HG03565 (cell line): ENCODE measurements around the gene SCTR.

Source experiments
- ATAC-seq: cut with Tn5 transposase; IDR thresholded peaks from one replicate; pipeline ENCODE4 v1.9.1; 2021; ENCODE audit warnings: mild to moderate bottlenecking, moderate library complexity; ENCODE audit not compliant: unreplicated experiment

SCTR gene

DNA sequence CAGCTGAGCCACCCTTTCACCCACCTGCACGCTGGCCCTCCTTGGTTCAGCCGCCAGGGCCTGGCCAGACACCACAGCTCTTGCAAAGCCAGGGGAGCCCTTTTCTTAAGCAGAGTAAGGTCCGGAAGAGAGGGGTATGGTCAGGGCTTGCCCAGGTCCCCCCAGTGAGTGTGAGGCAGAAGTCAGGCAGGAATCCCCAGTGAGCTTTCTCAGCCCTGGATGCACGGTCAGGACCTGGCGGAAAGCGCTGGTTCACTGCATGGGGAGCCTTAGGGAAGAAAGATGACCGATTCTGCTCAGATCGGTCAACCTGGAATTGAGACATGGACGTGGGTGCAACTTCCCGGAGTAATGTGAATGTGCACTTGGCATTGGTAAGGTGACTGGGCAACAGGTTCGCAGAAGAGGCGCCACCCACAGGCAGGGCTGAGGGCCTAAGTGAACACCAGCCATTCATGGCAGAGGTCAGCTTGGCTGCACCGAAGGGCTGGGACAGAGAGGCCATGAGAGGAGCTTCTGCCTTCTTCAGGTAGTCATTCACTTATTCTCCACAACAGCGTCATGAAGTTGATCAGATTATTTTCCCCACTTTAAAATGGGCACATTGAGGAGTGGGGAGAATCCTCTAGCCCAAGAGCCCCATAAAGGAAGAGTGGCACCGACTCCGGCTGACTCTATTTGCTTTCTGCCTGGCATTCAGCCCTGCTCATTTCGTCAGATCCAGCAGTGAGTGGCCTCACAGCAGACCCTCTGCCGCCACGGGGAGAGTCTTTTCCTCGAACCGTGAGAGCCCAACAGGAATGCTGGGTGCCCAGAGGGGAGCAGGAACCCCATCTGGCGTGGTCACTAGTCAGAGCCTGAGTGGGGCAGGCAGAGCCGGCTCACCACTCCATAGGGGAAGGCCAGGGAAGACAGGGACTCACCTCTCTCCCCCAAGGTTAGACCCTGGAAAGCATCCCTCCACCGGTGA lies 35.8 kb downstream of the SCTR start:
- no peak for ATAC-seq

DNA sequence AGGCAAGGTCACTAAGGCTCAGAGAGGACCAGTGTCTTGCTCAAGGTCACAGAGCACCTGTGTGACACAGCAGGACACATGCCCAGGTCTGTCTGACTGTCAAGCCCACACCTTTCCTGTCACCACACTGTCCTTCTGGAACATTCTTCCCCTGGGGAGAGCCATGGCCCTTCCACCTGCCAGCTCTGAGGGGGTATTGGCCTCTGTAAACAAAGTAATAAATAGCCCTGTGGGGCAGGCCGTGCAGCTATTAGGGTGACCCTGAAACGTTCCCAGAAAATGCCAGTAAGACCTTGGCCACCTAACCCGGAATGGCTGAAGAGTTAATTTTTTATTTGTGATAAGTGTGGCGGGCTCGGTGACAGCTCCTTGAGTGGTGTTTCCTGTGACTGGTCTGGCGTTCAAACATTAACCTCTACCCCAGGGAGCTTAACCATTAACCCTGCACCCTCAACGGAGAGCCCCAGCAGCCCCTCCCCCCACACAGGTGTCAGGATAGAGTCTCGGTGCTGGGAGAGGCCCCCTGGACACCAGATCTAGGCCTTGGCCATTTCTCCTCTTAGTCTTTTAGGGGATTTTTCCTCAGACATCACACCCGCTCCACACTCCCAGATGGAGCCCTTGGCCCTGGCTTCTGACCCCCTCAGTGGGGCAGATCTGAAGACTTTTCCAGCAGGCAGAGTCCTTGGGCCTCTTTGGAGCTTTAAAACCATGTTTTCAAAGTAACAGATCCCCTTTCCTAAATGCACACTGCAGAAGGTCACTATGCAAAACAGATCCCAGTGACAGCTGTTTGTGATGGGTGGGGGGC lies 36.6 kb downstream of the SCTR start:
- ATAC-seq = no peak

GRCh38 chr2:119486886-119487285 lies 37.4 kb downstream of the SCTR start:
- no peak for ATAC-seq

- no peak for ATAC-seq
Measured at GRCh38 chr2:119486196-119486827, 38.0 kb downstream of the SCTR start.

- no peak for ATAC-seq
Measured at GRCh38 chr2:119485336-119486110, 38.8 kb downstream of the SCTR start.

DNA sequence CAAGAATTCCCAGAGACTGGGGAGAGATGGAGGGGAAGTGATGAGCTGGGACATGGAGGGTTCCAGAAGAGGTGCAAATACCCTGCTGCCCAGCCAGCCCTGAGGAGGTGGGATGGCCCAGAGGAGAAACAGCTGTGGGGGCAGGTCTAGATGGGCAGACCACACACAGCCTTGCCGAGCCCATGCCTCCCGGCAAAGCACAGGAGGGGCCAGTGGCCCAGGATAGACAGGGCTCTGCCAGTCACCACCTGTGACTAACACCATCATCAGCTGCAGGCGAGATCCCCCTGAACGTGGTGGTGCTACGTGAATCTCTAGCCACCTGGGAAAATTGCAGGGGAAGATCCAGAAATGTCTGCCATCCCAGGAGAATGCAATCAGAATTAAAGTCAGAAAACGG lies 39.4 kb downstream of the SCTR start:
- ATAC-seq = no peak

GRCh38 chr2:119483896-119484718 lies 40.2 kb downstream of the SCTR start:
- ATAC-seq = no peak

- ATAC-seq = no peak
Measured at GRCh38 chr2:119483395-119483753, 40.9 kb downstream of the SCTR start.

GRCh38 chr2:119482481-119483394 lies 41.5 kb downstream of the SCTR start:
- no peak for ATAC-seq

GRCh38 chr2:119481501-119482455 lies 42.5 kb downstream of the SCTR start:
- ATAC-seq = no peak

DNA sequence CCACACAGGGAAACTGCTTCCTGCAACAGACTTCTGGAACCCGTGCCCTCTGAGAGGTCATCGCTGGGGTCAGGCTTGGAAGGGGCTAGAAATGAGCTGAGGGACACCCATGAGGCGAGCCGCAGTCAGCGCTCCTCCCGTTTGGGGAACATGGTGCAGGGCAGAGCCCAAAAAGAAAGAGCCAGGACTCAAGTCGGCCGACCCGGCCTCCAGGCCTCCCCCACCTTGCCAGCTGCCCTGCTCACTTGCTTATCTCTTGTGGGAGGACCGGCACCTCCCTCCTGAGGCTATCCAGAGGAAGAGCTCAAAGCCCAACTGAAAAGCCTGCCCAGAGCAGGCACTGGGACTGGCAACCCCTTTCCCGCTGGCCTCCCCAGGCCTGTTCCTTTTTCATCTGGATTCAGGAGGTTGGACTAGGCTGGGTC lies 43.6 kb downstream of the SCTR start:
- no peak for ATAC-seq

- ATAC-seq = no peak
Measured at GRCh38 chr2:119480184-119480583, 44.1 kb downstream of the SCTR start.

DNA sequence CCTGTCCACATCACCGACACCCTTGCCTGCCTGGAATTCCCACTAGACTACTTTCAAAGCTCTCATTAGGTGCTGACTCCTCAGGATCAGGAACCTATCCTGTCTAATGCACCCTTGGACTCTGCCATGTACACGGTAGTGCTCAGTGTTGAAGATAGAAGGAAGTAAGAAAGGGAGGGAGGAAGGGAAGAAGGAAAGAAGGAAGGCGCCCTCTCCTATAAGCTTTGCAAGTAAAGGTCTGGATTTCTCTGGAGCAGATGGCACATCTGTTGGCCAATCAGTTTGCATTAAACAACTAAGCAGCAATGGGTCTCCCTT lies 45.3 kb downstream of the SCTR start:
- no peak for ATAC-seq

DNA sequence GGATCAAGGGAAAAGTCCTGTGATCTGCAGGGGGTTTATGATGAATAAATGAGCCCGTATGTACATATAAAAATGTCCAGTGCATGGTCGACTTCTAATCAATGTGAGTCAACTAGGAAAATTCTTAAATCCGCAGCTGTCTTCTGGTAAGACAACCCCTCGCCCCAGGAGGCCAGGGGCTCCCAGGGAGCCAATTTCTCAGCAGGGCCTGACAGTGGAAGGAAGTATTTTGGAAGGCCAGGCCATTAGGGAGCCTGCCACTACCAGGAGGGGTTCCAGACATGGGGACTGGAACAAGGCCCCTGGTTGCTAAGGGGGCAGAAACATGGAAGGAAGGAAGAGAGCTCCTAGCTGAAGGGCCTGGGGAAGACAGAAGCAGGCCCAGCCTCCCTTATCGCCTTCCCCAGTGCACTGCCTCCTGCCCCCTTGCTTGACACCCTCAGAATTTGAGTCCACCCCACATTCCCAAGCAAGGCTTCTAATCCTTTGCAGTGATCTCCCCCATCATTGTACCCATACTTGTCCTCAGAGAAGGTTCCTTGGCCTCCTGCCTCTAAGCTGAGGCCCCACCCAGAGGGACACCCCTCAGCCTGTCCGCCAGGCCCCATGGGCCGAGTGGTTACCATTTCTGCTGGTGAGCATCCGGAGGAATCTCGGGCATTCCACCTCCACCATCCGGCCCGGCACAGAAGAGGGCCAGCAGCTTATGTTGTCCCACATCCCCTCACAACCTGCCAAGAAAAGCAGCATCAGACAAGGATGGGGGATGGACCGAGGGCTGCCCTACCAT lies 45.9 kb downstream of the SCTR start:
- no peak for ATAC-seq

DNA sequence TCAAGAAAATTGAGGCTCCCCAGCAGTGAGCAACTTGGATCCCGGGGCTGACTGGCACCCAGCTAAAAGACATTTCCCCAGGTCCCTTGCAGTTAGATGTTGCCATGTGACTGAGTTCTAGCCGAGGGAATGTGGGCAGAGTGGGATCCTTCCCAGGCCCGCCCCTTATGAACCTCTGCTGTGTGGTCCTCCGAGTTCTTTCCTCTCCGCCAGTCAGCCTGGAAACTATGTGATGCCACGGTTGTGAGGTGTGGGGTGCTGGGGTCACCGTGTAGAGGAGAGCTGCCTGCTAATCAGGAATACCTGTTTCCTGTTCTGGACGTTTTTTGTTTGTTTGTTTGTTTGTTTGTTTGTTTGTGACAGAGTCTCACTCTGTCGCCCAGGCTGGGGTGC lies 47.2 kb downstream of the SCTR start:
- ATAC-seq = no peak

DNA sequence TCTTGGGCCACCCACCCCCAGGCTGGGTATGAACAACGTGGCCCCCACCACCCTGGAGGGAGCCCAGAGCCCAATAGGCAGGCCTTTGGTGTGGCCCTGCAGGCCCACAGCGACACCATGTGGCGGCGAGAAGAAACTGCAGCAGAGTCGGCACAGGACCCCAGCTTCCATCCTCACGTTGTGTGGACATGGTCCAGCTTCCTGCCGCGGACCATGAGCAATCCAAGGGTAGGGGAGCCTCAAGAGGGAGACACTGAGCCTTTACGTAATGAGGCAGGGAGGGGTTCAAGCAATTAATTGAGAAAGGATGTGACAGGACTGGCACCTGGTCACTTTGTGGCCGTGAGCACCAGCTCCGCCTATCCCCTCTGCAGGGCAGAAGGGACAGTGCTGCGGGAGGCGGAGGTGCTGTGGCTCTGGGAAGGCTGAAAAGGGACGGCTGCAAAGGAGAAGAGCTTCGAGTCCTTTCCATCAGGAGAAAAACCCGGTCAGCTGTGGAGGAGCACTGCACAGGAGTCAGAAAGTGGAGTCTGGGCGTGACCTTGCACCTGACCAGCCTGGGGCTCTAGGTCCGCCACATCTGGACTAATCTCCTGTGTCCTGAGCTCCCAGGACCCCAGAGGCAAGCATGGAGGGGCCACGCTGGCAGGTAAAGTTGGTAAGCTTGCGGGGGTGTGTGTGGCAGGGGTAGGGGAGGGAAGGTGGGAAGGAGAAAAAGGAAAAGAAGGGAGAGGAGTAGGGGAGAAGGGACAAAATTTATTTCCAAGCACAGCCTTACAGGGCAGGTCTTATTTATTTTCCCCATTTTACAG lies 47.8 kb downstream of the SCTR start:
- ATAC-seq = peak; percentile 60
